Stimulated activated CD8-positive, alpha-beta memory T cell treated with anti-CD3 and anti-CD28 coated beads, Interleukin-7, amount 100 ng/mL, for 4 hours (primary cell): ENCODE results near the gene NUDT13.
"Not testable (repeated sequence)": the region's sequence is repeated elsewhere in the genome, so short reads cannot be mapped to it uniquely, and the experiment has no call there.

Experiments used
- DNase-seq, 2 donors: peaks; one replicate each; pipeline ENCODE4 v3.0.0-alpha.2; 2020; ENCODE audit warnings: low read depth in 2 of 2

The NUDT13 gene

DNA sequence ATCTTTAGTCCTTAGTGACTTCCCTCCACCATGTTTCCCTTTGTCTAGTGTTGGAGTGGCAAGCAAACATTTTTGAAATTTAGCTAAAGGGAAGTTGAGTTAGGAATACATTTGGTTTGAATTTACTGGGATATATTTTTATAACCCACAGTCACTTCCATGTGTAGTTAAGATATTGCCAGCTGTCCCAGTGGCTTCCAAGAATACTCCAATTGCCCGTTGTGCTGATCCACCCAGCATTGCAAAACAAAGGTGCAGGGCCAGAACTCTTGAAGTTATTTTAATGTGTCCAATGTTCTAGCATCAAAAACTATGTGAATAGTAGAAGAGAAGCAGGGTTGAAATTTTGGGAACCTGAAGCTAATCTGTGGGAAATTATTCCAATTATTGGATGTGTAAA is 11.1 kb upstream of the NUDT13 start:
- no peak for DNase-seq

DNA sequence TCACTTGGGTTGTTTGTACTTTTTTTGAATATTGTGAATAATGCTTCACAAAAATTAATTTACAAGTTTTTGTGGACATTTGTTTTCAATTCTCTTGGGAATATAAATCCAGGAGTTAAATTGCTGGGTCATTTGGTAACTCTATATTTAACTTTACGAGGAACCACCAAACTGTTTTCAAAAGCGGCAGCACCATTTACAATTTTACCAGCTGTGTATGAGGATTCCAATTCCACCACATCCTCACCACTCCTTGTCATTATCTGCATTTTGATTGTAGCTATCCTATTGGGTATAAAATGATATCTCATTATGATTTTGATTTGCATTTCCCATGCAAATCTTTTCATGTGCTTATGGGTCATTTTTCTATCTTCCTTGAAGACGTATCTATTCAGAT is 4.0 kb upstream of the NUDT13 start:
- DNase-seq = no peak

DNA sequence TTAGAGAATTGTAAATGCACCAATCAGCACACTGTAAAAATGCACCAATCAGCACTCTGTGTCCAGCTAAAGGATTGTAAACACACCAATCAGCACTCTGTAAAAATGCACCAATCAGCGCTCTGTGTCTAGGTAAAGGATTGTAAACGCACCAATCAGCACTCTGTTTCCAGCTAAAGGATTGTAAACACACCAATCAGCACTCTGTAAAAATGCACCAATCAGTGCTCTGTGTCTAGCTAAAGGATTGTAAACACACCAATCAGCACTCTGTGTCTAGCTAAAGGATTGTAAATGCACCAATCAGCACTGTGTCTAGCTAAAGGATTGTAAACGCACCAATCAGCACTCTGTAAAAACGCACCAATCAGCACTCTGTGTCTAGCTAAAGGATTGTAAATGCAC is 1.0 kb upstream of the NUDT13 start:
- not testable (repeated sequence) for DNase-seq

DNA sequence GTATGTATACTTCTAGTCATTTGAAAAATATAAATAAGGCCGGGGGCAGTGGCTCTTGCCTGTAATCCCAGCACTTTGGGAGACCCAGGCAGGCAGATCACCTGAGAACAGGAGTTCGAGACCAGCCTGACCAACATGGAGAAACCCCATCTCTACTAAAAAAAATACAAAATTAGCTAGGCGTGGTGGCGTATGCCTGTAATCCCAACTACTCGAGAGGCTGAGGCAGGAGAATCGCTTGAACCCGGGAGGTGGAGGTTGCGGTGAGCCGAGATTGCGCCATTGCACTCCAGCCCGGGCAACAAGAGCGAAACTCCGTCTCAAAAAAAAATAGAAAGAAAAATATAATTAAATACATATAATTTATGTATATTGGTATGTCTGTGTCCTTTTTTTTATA is 1.8 kb downstream of the NUDT13 start:
- not testable (repeated sequence) for DNase-seq

DNA sequence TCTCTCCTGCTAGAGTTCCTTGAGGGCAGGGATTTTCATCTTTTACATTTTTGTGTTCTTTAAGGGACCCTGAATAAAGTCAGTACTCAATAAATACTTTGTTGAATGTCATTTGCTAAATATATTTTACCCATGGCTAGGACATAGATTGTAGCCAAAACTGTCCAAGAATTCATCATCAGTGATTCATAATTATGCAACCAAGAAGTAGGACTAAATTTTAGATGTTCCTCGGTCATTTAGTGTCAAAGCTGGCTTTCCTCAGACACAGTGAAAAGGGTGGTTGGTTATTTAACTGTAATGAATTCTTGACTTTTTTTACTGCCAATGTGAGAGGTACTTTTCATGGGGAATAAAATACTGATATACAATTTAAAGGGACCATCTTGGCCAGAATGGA is 3.3 kb downstream of the NUDT13 start:
- no peak for DNase-seq

DNA sequence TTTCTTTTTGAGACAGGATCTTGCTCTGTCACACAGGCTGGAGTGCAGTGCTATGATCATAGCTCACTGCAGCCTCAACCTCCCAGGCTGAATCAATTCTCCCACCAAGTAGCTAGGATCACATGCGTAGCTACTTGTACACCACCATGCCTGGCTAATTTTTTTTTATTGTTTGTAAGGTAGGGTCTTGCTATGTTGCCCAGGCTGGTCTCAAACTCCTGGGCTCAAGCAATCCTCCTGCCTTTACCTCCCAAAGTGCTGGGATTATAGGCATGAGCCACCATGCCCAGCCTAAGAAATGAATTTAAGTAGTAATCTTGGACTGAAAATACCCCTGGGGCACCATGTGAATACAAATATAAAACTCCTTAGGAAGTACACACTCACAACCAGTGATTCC is 5.8 kb downstream of the NUDT13 start:
- DNase-seq = no peak

GRCh38 chr10:73117976-73118743 is 7.9 kb downstream of the NUDT13 start:
- DNase-seq = no peak

DNA sequence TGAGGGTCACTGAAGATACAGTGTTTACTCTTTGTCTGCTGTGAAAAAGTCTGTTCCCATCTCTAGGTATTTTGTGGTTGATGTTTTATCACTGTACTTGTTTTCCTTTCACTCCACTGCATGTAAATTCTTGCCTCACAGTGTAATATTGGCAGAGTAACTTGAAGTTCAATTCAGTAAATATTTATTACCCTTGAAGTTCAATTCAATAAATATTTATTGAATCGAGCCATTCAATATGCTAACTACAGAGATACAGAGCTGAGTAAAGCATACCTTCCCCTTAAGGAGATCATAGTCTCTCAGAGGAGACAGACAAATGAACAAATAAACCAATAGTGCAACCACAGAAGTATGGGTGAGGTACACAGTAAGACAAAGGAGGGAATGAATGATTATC is 9.2 kb downstream of the NUDT13 start:
- DNase-seq = no peak

DNA sequence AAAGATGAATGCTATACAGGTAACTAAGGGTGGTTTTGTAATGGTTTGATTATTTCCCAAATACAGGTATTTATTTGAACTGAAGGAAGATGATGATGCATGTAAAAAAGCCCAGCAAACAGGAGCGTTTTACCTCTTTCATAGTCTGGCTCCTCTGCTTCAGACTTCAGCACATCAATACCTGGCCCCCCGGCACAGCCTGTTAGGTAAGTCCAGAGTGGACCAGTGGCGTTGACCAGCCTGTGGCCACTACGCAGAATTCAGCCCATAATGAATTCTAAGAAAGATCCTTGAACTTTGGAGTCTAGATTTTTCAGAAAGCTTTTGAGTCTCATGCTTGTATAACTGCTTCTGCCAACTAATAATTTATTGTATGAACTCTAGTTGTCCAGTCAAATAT is 9.7 kb downstream of the NUDT13 start:
- no peak for DNase-seq

DNA sequence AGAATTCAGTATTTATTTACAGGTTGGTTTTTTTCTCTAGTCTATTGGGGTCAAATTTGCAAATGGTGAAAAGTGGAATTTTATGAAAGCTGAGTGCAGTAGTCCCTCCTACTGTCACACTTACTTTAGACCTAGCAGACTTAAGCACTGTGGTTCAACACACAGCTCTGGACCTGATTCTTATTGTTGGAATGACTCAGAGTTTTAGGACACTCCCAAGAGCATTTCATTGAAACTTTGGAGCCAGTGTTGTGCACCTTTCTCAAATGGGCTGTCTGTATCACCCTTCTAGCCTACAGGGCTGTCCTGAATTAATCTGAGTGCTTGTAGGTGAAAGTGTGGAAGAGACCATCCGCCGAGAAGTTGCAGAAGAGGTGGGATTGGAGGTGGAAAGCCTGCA is 16.1 kb downstream of the NUDT13 start:
- no peak for DNase-seq

- no peak for DNase-seq
Observed at GRCh38 chr10:73131301-73131700, 21.0 kb downstream of the NUDT13 start.

DNA sequence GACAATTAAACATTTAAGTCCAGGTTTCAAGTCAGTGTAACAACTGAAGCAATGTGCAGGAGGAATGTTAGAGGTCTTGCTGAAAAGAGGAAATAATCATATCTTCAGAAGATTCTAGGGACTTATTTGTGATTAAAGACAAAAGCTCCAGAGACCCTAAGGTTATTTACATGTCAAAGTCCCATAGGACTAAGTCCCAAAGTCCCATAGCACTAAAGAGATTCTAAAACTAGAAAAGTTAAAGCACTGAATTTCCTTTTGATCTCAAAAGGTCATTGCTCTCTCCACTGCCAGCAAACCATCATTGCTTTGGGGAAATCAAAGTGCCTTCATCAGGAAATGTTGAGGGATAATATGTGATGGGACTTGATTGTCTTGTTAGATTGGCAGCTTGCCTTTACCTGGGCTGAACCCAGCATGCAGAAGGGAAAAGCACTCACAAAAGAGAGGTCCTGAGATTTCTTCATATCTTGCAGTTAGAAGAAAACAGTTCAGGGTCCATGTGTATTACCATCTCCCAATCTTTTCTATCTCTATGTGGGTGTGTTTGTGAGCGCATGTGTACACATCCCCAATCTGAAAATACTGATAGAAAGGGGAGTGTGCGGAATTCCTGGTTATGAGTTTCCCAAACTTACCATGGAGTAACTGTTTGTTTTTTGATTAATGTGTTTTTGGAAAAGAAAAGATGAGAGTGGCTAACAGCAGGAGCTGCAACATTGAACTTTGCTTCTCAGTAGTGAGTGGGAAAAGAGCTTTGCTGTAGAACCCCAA is 21.8 kb downstream of the NUDT13 start:
- no peak for DNase-seq

DNA sequence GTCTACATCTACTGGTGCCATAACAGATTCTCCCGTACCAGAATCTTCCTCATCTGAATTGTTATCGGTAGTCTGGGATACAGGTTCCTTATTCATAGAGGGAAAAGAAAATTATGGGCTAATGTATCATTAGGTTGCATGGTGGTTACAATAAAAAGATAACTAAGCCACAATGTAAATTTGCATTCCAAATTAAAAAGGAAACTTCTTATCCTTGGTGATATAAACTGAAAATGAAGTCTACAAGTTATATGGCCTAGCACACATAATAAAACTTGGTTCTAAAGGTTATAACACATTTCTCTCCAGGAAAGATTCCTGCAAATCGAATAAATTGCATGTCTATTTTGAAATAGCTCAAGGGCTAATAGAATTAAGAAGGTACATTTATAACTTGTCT is 24.5 kb downstream of the NUDT13 start:
- DNase-seq = no peak

- no peak for DNase-seq
Observed at GRCh38 chr10:73136627-73137026, 26.4 kb downstream of the NUDT13 start.

GRCh38 chr10:73139251-73139650 is 29.0 kb downstream of the NUDT13 start:
- DNase-seq = no peak

- DNase-seq = no peak
Observed at GRCh38 chr10:73141603-73142002, 31.3 kb downstream of the NUDT13 start.

DNA sequence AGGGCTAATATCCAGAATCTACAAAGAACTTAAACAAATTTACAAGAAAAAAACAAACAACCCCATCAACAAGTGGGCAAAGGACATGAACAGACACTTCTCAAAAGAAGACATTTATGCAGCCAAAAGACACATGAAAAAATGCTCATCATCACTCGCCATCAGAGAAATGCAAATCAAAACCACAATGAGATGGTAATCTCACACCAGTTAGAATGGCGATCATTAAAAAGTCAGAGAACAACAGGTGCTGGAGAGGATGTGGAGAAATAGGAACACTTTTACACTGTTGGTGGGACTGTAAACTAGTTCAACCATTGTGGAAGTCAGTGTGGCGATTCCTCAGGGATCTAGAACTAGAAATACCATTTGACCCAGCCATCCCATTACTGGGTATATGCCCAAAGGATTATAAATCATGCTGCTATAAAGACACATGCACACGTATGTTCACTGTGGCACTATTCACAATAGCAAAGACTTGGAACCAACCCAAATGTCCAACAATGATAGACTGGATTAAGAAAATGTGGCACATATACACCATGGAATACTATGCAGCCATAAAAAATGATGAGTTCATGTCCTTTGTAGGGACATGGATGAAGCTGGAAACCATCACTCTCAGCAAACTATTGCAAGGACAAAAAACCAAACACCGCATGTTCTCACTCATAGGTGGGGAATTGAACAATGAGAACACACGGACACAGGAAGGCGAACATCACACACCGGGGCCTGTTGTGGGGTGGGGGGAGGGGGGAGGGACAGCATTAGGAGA is 40.6 kb downstream of the NUDT13 start:
- not testable (repeated sequence) for DNase-seq

- no peak for DNase-seq
Observed at GRCh38 chr10:73152009-73152408, 41.8 kb downstream of the NUDT13 start.

DNA sequence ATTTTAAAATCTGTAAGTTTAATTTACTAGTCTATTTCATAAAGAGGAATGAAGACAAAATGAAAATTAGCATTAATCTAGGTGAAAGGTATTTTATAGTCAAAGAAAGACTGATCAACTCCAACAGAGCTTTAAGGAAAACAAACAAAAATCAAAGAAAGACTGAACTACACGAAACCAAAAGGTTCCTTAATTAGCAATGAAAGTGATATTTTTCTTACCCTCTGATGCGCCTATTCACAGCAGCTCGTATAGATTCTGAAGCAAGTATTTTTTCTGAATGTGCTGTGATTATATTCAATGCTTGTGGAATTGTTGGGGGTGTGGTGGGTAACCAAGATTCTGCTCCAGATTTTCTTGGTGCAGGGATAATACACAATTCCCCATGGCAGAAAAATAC is 45.8 kb downstream of the NUDT13 start:
- no peak for DNase-seq

GRCh38 chr10:73159038-73159648 is 48.9 kb downstream of the NUDT13 start:
- peak; percentile 14 to 31 for DNase-seq

DNA sequence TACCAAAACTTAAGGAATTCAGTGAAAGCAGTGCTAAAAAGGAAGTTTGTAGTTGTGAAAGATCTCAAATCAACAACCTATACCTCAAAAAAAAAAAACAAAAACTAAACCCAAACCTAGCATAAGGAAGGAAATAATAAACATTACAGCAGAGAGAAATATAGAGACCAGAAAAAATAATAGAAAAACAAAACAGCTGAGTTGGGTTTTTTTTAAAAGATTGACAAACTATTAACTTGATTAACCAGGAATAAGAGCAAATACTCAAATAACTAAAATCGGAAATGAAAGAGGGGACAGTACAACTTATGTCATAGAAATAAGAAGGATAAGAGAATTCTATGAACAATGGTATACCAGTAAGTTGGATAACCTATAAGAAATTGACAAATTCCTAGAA is 50.8 kb downstream of the NUDT13 start:
- DNase-seq = no peak

DNA sequence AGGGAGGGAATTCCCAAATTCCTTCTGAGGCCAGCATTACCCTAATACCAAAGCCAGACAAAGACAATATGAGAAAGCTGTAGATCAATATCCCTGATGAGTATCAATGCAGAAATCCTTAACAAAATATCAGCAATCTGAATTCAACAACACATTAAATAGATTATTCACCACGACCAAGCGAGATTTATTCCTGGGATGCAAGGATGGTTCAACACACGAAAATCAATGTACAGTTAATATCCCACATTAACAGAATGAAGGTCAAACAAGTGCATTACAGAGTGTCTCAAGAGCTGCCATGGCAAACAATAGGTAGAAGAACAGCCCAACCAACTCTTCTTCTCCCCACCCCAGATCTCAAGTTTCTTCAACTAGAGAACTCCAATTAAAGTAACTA is 51.4 kb downstream of the NUDT13 start:
- DNase-seq = no peak
